Naive thymus-derived CD8-positive, alpha-beta T cell (primary cell): ENCODE data around the gene PPTC7. TPM values are rescaled to one million over a fixed set of nuclear protein-coding genes. Genes with fewer than 3 reads are reported as not detected.

Experiments
- ATAC-seq, 2 donors: fragments of 150-1000 bp; cut with Tn5 transposase in 1 of 2; sonication (Bioruptor Pico), chemical (Tn5 transposase) in 1 of 2; 1 replicate in 1 of 2; 2 replicates in 1 of 2; pipeline ENCODE4 v1.10.0; 2021; ENCODE audit warnings: mild to moderate bottlenecking in 2 of 2, moderate library complexity in 2 of 2
- POLR2A ChIA-PET: fragments of 350-600 bp; sonication (Branson Sonifier 250); formaldehyde crosslinking; loops from one replicate; lab custom pipeline; 2021; ENCODE audit warnings: antibody characterized with exemption; lab: Charles Lee
- DNase-seq, 10 donors: peaks; one replicate each; pipeline versions ENCODE4 v3.0.0 to v3.0.0-alpha.2; 2020 to 2022
- H3K27ac Mint-ChIP-seq, 10 donors: one replicate each; pipeline ENCODE4 v1.8.0; 2020 to 2022; ENCODE audit warnings: mild to moderate bottlenecking in 10 of 10, mixed read lengths in 10 of 10, moderate library complexity in 4 of 10, inconsistent platforms in 1 of 10
- H3K27me3 Mint-ChIP-seq, 5 donors: one replicate each; pipeline ENCODE4 v1.8.0; 2021 to 2022; ENCODE audit warnings: mixed read lengths in 5 of 5
- H3K36me3 Mint-ChIP-seq, 3 donors: one replicate each; pipeline ENCODE4 v1.8.0; 2020 to 2022; ENCODE audit warnings: mixed read lengths in 3 of 3, mild to moderate bottlenecking in 2 of 3, inconsistent platforms in 1 of 3
- H3K4me1 Mint-ChIP-seq, 4 donors: one replicate each; pipeline ENCODE4 v1.8.0; 2021 to 2022; ENCODE audit warnings: mixed read lengths in 4 of 4
- H3K4me3 Mint-ChIP-seq, 10 donors: one replicate each; pipeline ENCODE4 v1.8.0; 2020 to 2022; ENCODE audit warnings: mild to moderate bottlenecking in 10 of 10, mixed read lengths in 10 of 10, moderate library complexity in 6 of 10, inconsistent platforms in 1 of 10
- H3K9me3 Mint-ChIP-seq, 9 donors: one replicate each; pipeline ENCODE4 v1.8.0; 2020 to 2022; ENCODE audit warnings: mixed read lengths in 9 of 9, mild to moderate bottlenecking in 3 of 9, inconsistent platforms in 1 of 9, moderate library complexity in 1 of 9
- polyA plus RNA-seq, 3 donors: library from polyadenylated mRNA; unstranded; fragments of 300-500 nt; fragmentation: Illumina TruSeq; gene quantifications; one replicate each; pipeline ENCODE4 v1.2.3, GENCODE V29; 2021
- total RNA-seq, 8 experiments: library from RNA in 2 of 8; stranded (reverse) in 2 of 8; gene quantifications; one replicate each; pipeline ENCODE4 v1.2.3 and lab custom pipeline; 2021 to 2026

PPTC7 gene, protein sequence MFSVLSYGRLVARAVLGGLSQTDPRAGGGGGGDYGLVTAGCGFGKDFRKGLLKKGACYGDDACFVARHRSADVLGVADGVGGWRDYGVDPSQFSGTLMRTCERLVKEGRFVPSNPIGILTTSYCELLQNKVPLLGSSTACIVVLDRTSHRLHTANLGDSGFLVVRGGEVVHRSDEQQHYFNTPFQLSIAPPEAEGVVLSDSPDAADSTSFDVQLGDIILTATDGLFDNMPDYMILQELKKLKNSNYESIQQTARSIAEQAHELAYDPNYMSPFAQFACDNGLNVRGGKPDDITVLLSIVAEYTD
- 10 to 100 TPM; 34.4 to 34.8 TPM for total RNA-seq
- polyA plus RNA-seq, result 10 to 100 TPM in 1 of 3 donors, 1 to 10 TPM in 2; 7.6 to 10.2 (median 9.6) TPM
- 36.9 to 77.5 (median 73.2) reads per million in 6 experiments for total RNA-seq (lab: John Stamatoyannopoulos, UW)

DNA sequence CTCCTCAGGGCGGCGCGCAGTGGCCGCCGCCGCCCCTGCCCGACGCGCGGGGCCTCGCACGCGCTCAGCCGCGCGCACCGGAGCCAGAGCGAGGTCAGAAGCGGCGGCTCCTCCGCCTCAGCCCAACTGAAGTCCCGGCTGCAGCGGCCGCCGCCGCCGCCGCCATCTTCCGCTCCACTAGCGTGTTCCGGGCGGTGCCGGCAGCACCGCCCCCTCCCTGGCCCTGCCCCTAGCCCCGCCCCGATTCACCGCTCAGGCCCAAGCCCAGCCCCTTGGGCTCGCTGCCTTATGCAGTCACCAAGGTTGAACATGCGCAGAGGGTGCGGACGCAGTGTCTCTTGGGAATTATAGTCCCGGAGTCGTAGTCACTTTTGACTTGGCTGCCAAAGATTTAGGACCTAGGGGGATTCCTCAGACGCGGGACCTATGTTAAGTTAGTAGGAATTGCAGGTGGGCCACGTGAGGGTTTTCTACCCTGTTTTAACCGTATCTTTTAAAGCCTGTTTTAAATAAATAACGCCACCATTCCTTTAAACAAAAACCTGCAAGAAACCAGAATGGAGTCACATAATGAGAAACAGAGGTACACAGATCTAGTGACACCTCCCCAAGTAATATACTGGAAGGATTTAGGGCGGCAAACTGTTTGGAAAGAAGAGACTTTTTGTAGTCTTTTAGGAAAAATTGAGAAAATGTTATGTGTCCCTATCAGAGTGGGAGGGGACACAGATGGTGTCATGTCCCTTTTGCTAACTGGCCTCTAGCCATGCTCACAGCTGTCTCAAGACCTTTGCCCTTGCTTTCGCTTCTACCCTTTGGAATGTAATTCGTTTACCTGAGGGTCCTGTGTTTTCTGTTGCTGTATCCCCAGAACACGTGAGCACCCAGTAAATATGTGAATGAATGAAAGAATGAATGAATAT lies at the start of gene PPTC7:
PPTC7 (minus strand) TSS at position 182 of the 923 bp plus-strand sequence. CDS start 287 bp downstream, outside the sequence.
- Mint-ChIP-seq H3K36me3 (no peaks in the 10 kb centered on the region), H3K4me1 (peaks cover 16 to 67% (median 63%) of the 10 kb centered on the region in 4 donors), H3K4me3 (peak within 1 kb of the TSS; percentile 89 to 97 (median 94)), H3K27ac (peak within 1 kb of the TSS; percentile 90 to 98 (median 95)), H3K9me3 (no peaks in the 10 kb centered on the region), H3K27me3 (no peaks in the 10 kb centered on the region)
- POLR2A ChIA-PET, result interaction anchor here (2.0 kb wide), 1 partner anchor 30 kb away, joined by 11 read pairs; the partner anchor contains the start of gene TCTN1
- ATAC-seq, result peak; percentile 89 to 94
- peak; percentile 86 to 98 (median 94) for DNase-seq

DNA sequence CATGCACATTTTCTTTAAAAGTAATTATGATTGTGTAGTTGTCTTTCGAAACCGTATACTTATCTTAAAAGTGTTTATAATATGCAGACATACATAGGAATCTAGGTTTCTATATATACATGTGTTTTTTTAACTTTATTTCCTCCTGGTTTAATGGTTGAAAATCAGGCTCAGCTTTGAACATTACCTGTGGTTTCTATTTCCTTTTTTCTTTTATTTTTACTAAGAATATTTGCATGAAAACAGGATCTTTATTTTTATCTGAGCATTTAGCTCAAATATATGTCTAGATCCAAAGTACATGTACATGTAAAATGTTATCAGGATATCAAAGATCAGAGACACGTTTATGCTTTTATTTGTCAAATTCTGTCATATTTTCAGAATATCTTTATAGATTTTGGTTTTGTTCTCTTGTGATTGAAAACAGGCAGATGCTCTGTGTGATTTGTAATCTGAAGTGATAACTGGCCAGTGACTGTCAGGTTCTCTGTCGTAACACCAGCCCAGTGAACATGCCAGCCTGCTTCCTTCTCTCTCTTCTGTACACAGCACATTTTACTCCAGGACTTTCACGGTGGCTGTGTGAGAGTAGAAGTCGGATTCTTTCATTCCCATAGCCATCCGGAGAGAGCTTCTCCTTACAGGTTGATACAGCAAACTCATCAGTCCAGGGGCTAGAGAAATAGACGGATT lies 44.5 kb upstream of the PPTC7 start:
- H3K27ac Mint-ChIP-seq, result peak overlapping the region; percentile 49 to 89 (median 79)
- POLR2A ChIA-PET, result interaction anchor here (0.6 to 2.5 kb wide), 8 partner anchors 10 to 66 kb away, joined by 3 to 11 read pairs (median 4); partner anchors contain the start of gene TCTN1

DNA sequence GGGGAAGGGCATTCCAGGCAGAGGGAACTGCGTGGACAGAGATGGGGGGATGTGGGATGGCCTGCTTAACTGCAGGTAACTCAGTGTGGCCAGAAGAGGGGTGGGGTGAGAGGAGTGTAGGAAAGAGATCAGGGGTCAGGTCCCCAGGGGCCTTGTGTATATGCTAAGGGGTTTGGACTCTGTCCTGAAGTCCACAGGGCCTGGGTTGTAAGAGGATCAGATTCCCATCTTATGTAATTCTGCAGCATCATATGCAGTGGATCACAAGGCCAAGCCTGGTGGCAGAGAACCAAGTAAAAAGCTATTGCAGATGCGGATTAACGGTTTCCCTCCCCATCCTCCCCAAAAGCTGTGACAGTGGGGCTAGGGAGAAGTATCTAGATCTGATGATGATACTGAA lies 39.5 kb upstream of the PPTC7 start:
- H3K27ac Mint-ChIP-seq, result peak overlapping the region in 2 of 10 donors; percentile 37 to 52
- no peak overlapping the region for H3K4me3 Mint-ChIP-seq
- no peaks in the 10 kb centered on the region for H3K9me3 Mint-ChIP-seq
- H3K27me3 Mint-ChIP-seq, result no peaks in the 10 kb centered on the region
- peaks cover 0 to 2% (median 2%) of the 10 kb centered on the region in 3 donors for H3K36me3 Mint-ChIP-seq
- DNase-seq (no peak), ATAC-seq (no peak)
- peaks cover 1 to 47% (median 7%) of the 10 kb centered on the region in 4 donors for H3K4me1 Mint-ChIP-seq
- POLR2A ChIA-PET, result no interaction called here

More for the DNA sequence above, 44.5 kb upstream of the PPTC7 start:
- peaks cover 7 to 45% (median 15%) of the 10 kb centered on the region in 4 donors for H3K4me1 Mint-ChIP-seq
- DNase-seq (no peak), ATAC-seq (no peak)
- H3K9me3 Mint-ChIP-seq, result no peaks in the 10 kb centered on the region
- peak overlapping the region; percentile 40 to 72 (median 58) for H3K4me3 Mint-ChIP-seq
- peaks cover 0 to 17% (median 7%) of the 10 kb centered on the region in 3 donors for H3K36me3 Mint-ChIP-seq
- no peaks in the 10 kb centered on the region for H3K27me3 Mint-ChIP-seq

DNA sequence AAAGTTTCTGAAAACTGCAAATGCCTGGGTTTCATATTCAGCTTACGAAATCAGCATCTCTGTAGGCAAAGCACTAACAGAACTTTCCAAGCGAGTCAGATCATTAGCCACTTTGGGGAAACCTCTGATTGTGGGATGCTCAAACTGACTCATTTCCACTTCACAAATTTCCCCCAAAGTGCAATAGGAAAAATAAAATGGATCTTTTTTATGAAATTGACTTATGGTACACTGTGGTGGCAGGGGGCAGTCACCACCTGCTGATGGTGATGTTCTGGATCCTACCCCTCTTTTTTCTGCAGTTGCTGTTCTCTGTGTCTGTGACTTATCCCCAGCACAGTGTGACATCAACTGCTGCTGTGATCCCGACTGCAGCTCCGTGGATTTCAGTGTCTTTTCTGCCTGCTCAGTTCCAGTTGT lies 36.4 kb upstream of the PPTC7 start:
- no peaks in the 10 kb centered on the region for H3K27me3 Mint-ChIP-seq
- H3K36me3 Mint-ChIP-seq, result peaks cover 0 to 2% (median 2%) of the 10 kb centered on the region in 3 donors
- peak overlapping the region in 2 of 10 donors; percentile 29 to 45 for H3K27ac Mint-ChIP-seq
- H3K4me3 Mint-ChIP-seq, result peak overlapping the region in 1 of 10 donors; percentile 32
- POLR2A ChIA-PET, result interaction anchor here (0.5 to 1.0 kb wide), 3 partner anchors 70 to 268 kb away, joined by 3 read pairs; no protein-coding TSS in a partner anchor
- ATAC-seq, result peak in 1 of 2 donors; percentile 49
- no peaks in the 10 kb centered on the region for H3K9me3 Mint-ChIP-seq
- DNase-seq, result peak in 1 of 10 donors; percentile 36
- peaks cover 0 to 33% (median under 1%) of the 10 kb centered on the region in 4 donors for H3K4me1 Mint-ChIP-seq

DNA sequence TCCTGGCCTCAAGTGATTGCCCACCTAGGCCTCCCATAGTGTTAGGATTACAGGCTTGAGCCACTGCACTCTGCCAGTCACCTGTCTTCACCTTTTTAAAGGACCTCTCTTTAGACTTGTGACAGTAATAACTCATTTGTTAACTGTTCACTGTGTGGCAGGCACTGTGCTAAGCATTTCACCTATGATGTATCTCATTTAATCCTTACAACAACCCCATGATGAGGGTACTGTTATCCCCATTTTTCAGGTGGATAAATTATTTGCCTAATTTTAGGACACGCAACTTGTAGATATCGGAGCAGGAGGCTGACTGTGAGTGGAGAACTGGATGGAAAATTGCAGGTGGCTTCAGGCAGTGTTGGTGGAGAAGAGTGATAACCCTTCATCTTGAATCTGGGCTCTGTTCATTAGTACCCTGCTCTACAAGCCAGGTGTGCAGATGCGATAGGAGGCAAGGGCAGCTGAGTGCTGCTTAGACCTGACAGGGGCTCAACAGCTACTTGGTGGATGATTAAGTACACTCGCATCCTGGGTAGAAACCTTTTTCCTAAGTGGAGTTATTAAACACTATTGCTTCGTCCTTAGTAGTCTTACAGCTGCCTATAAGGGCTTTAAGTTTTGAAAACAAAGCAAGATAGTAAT lies 33.5 kb upstream of the PPTC7 start:
- Mint-ChIP-seq H3K27ac (no peak overlapping the region), H3K36me3 (peaks cover 0 to 2% (median 0%) of the 10 kb centered on the region in 3 donors), H3K27me3 (no peaks in the 10 kb centered on the region), H3K4me1 (peaks cover 0 to 32% (median 3%) of the 10 kb centered on the region in 4 donors), H3K9me3 (no peaks in the 10 kb centered on the region), H3K4me3 (peak overlapping the region in 2 of 10 donors; percentile 22 to 24)
- ATAC-seq, result no peak
- POLR2A ChIA-PET, result interaction anchor here (1.0 kb wide), 1 partner anchor 142 kb away, joined by 4 read pairs; no protein-coding TSS in a partner anchor
- no peak for DNase-seq

DNA sequence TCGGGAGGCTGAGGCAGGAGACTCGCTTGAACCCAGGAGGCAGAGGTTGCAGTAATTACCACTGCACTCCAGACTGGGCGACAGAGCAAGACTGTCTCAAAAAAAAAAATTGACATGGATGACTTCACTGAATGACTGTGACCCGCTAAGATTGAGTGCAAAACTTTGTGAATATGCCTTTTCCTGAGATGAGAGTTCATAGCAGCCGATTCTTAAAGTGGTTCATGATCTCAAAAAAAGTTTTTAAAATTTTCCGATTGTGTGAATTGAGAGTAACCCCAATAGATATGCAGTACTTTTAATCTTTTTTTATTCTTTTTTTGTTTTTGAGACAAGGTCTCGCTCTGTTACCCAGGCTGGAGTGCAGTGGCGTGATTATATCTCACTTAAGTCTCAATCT lies 32.1 kb upstream of the PPTC7 start:
- peaks cover 0 to 2% (median 0%) of the 10 kb centered on the region in 3 donors for H3K36me3 Mint-ChIP-seq
- ATAC-seq, result no peak
- H3K4me3 Mint-ChIP-seq, result peak overlapping the region in 8 of 10 donors; percentile 20 to 81 (median 44)
- no peaks in the 10 kb centered on the region for H3K27me3 Mint-ChIP-seq
- peaks cover 0 to 29% (median 4%) of the 10 kb centered on the region in 4 donors for H3K4me1 Mint-ChIP-seq
- POLR2A ChIA-PET, result interaction anchor here (0.9 to 3.2 kb wide), 4 partner anchors 10 to 141 kb away, joined by 3 to 22 read pairs (median 4); partner anchors contain the start of gene HVCN1
- no peak for DNase-seq
- H3K9me3 Mint-ChIP-seq, result no peaks in the 10 kb centered on the region
- H3K27ac Mint-ChIP-seq, result peak overlapping the region in 6 of 10 donors; percentile 25 to 81 (median 53)

DNA sequence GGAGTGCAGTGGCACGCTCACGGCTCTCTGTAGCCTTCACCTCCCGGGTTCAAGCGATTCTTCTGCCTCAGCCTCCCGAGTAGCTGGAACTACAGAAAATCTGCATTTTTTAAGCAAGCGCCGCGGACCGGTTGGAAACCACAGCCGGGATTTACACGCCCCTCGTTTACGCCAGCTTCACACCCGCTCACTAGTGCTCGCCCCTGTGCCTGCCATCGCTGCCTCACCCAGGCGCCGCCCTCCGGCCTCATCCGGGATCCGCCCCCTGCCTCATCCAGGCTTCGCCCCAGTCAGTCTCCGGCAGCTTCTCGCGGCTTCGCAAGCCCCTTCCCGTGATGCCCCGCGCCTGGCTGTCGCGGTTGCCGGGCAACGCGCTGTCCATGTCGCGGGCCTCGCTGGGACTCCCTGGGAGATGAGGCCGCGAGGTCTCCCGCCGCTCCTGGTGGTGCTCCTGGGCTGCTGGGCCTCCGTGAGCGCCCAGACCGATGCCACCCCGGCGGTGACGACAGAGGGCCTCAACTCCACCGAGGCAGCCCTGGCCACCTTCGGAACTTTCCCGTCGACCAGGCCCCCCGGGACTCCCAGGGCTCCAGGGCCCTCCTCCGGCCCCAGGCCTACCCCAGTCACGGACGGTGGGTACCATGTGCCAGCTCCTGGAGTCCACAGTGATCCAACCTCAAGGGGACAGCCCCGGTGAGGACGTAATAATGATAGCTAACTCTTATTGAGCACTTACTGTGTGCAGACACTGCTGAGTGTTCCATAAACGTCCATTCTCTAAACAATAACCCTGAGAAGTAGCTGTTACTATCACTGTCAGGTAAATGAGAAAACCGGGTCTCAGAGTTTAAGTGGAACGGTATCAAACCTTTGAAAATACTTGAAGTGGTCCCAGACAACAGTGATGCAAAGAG lies 30.9 kb upstream of the PPTC7 start, which contains the start of gene TCTN1:
TCTN1 (plus strand) TSS at position 359 of the 914 bp plus-strand sequence; CDS start at position 413, 54 bp downstream.
- peak; percentile 89 to 97 (median 94) for DNase-seq
- peaks cover 0 to 25% (median 4%) of the 10 kb centered on the region in 4 donors for H3K4me1 Mint-ChIP-seq
- H3K4me3 Mint-ChIP-seq, result peak within 1 kb of the TSS; percentile 81 to 93 (median 89)
- no peaks in the 10 kb centered on the region for H3K9me3 Mint-ChIP-seq
- H3K27ac Mint-ChIP-seq, result peak within 1 kb of the TSS; percentile 68 to 97 (median 90)
- H3K36me3 Mint-ChIP-seq, result no peaks in the 10 kb centered on the region
- POLR2A ChIA-PET, result interaction anchor here (0.6 to 3.2 kb wide), 26 partner anchors 9 to 333 kb away, joined by 3 to 22 read pairs (median 6); partner anchors contain the start of genes ARPC3, FAM216A, GPN3 and HVCN1
- peak; percentile 99 for ATAC-seq
- no peaks in the 10 kb centered on the region for H3K27me3 Mint-ChIP-seq

DNA sequence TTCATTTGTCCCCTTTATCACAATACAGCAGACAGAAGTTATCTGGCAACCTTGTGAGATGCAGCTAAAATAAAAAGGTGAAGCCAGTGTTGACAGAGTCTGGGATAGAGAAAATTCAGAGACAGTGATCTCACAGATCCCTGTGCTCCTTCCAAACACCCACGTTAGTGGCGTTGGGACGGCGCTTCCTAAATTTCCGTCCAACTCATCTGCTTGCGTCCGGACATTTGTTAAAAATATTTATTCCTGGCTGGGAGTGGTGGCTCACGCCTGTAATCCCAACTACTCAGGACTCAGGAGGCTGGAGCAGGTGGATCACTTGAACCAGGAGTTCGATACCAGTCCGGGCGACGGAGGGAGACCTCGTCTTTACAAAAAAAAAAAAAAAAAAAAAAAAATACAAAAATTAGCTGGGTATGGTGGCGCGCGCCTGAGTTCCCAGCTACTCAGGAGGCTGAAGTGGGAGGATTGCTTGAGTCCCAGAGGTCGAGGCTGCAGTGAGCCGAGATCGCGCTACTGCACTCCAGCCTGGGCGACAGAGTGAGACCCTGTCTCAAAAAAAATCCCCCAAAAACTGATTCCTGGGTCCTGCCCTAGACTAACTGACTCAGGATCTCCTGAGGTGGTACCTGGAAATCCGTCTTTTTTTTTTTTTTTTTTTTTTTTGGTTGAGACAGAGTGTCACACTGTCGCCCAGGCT lies 30.1 kb upstream of the PPTC7 start:
- no peak for ATAC-seq
- Mint-ChIP-seq H3K9me3 (no peaks in the 10 kb centered on the region), H3K27ac (peak overlapping the region; percentile 68 to 97 (median 90)), H3K27me3 (no peaks in the 10 kb centered on the region), H3K36me3 (no peaks in the 10 kb centered on the region), H3K4me3 (peak overlapping the region; percentile 81 to 93 (median 89)), H3K4me1 (peaks cover 0 to 28% (median 4%) of the 10 kb centered on the region in 4 donors)
- POLR2A ChIA-PET, result interaction anchor here (0.6 to 3.2 kb wide), 25 partner anchors 8 to 257 kb away, joined by 3 to 22 read pairs (median 6); partner anchors contain the start of genes ARPC3, FAM216A, GPN3 and HVCN1
- no peak for DNase-seq

DNA sequence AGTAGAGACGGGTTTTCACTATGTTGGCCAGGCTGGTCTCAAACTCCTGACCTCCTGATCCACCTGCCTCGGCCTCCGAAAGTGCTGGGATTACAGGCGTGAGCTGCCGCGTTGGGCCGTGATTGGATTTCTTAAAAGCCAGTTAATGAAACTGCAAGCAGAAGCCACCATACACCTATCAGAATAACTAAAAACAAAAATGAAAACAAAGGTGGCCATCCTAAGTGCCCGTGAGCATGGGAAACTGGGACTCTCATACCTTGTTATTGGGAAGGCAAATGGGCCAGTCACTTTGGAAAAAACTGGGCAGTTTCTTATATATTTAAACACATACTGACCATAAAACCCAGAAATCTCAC lies 23.1 kb upstream of the PPTC7 start:
- no peak for ATAC-seq
- Mint-ChIP-seq H3K4me1 (peaks cover 0 to 51% (median 8%) of the 10 kb centered on the region in 4 donors), H3K9me3 (no peaks in the 10 kb centered on the region), H3K27ac (peak overlapping the region; percentile 88 to 98 (median 93)), H3K4me3 (peak overlapping the region; percentile 77 to 94 (median 86)), H3K36me3 (no peaks in the 10 kb centered on the region), H3K27me3 (no peaks in the 10 kb centered on the region)
- DNase-seq, result no peak
- POLR2A ChIA-PET, result interaction anchor here (0.5 to 2.8 kb wide), 12 partner anchors 8 to 204 kb away, joined by 3 to 18 read pairs (median 5); partner anchors contain the start of genes ARPC3, FAM216A, GPN3 and RAD9B
